Neural cell (in vitro differentiated cells): ENCODE results near the gene RASAL2. TPM values are rescaled to one million over a fixed set of nuclear protein-coding genes. Genes with fewer than 3 reads are reported as not detected.

Experiments used
- H2AFZ ChIP-seq: fragments of 200-600, 300-800 bp; sonication (generic), shearing (Covaris generic); 2 replicates; pipeline ENCODE4 v1.6.0; 2014; ENCODE audit warnings: low read depth, mild to moderate bottlenecking, antibody characterized with exemption, low read length, moderate library complexity
- H3F3A ChIP-seq: fragments of 200-600 bp; shearing (Covaris generic); 2 replicates; pipeline ENCODE4 v1.6.1; 2016; ENCODE audit warnings: mild to moderate bottlenecking, moderate library complexity, mixed read lengths, antibody characterized with exemption, low read length; ENCODE audit not compliant: insufficient read depth, poor library complexity, severe bottlenecking
- H3K27ac ChIP-seq: fragments of 200-600, 300-800 bp; sonication (generic), shearing (Covaris generic); 2 replicates; pipeline ENCODE4 v1.5.1; 2014; ENCODE audit warnings: mild to moderate bottlenecking, low read length, moderate library complexity
- H3K27me3 ChIP-seq: fragments of 300-800, 200-600 bp; sonication (generic), shearing (Covaris generic); 2 replicates; pipeline ENCODE4 v1.6.0; 2014; ENCODE audit warnings: mild to moderate bottlenecking, low read depth, low read length, moderate library complexity; ENCODE audit not compliant: insufficient read depth
- H3K36me3 ChIP-seq: fragments of 300-800, 200-600 bp; sonication (generic), shearing (Covaris generic); 2 replicates; pipeline ENCODE4 v1.5.1; 2014; ENCODE audit warnings: mild to moderate bottlenecking, antibody characterized with exemption, low read length, moderate library complexity; ENCODE audit not compliant: insufficient read depth
- H3K4me2 ChIP-seq: fragments of 300-800, 200-600 bp; sonication (generic), shearing (Covaris generic); 2 replicates; pipeline ENCODE4 v1.6.0; 2014; ENCODE audit warnings: mild to moderate bottlenecking, low read length
- H3K4me3 ChIP-seq: fragments of 300-800, 200-600 bp; sonication (generic), shearing (Covaris generic); 2 replicates; pipeline ENCODE4 v1.5.1; 2014; ENCODE audit warnings: mild to moderate bottlenecking, low read length, moderate library complexity
- H3K79me2 ChIP-seq: fragments of 200-600 bp; shearing (Covaris generic); replicated peaks from 2 replicates; pipeline ENCODE4 v1.6.0; 2014; ENCODE audit warnings: mild to moderate bottlenecking, low read length, moderate library complexity; ENCODE audit not compliant: insufficient read depth
- H3K9ac ChIP-seq: fragments of 300-800, 200-600 bp; sonication (generic), shearing (Covaris generic); 2 replicates; pipeline ENCODE4 v1.6.1; 2016; ENCODE audit warnings: mild to moderate bottlenecking, low read length, mixed read lengths
- H3K9me2 ChIP-seq: fragments of 200-600 bp; shearing (Covaris generic); 2 replicates; pipeline ENCODE4 v1.6.1; 2016; ENCODE audit warnings: mild to moderate bottlenecking, low read length, mixed read lengths; ENCODE audit not compliant: insufficient read depth
- H3K9me3 ChIP-seq: fragments of 200-600, 300-800 bp; sonication (generic), shearing (Covaris generic); 2 replicates; pipeline ENCODE4 v1.6.1; 2016; ENCODE audit warnings: mild to moderate bottlenecking, mixed run types, low read length, moderate library complexity, mixed read lengths
- H4K20me1 ChIP-seq: fragments of 200-600 bp; shearing (Covaris generic); 2 replicates; pipeline ENCODE4 v1.6.1; 2016; ENCODE audit warnings: mild to moderate bottlenecking, mixed run types; ENCODE audit not compliant: insufficient read depth
- CTCF ChIP-seq: fragments of 450-650 bp; IDR thresholded peaks from 2 replicates; pipeline ENCODE4 v1.5.1; 2014; ENCODE audit warnings: antibody characterized with exemption, mild to moderate bottlenecking, moderate library complexity; ENCODE audit not compliant: poor library complexity, severe bottlenecking
- EP300 ChIP-seq: fragments of 450-650 bp; conservative IDR thresholded peaks from 2 replicates; pipeline ENCODE4 v1.6.1; 2014; ENCODE audit warnings: antibody characterized with exemption, mild to moderate bottlenecking, moderate library complexity; ENCODE audit not compliant: poor library complexity, severe bottlenecking
- EZH2 ChIP-seq: fragments of 200-600, 300-800 bp; shearing (Covaris generic), sonication (generic); IDR thresholded peaks from 2 replicates; pipeline ENCODE4 v1.6.1; 2014; ENCODE audit warnings: antibody characterized with exemption, low read length, borderline replicate concordance, mild to moderate bottlenecking; ENCODE audit not compliant: insufficient read depth, poor library complexity, severe bottlenecking
- MXI1 ChIP-seq: fragments of 450-650 bp; conservative IDR thresholded peaks from 2 replicates; pipeline ENCODE4 v1.6.1; 2014; ENCODE audit warnings: antibody characterized with exemption, mild to moderate bottlenecking; ENCODE audit not compliant: poor library complexity, severe bottlenecking
- POLR2AphosphoS5 ChIP-seq: IDR thresholded peaks from 2 replicates; pipeline ENCODE4 v1.6.1; 2012
- RAD21 ChIP-seq: fragments of 450-650 bp; conservative IDR thresholded peaks from 2 replicates; pipeline ENCODE4 v1.6.1; 2014; ENCODE audit warnings: antibody characterized with exemption, mild to moderate bottlenecking, moderate library complexity
- SMC3 ChIP-seq: fragments of 450-650 bp; conservative IDR thresholded peaks from 2 replicates; pipeline ENCODE4 v1.6.1; 2014; ENCODE audit warnings: antibody characterized with exemption, mild to moderate bottlenecking, moderate library complexity; ENCODE audit not compliant: poor library complexity
- TAF1 ChIP-seq: IDR thresholded peaks from 2 replicates; pipeline ENCODE4 v1.6.1; 2012; ENCODE audit warnings: low read depth
- polyA minus RNA-seq: library from RNA; depleted of rRNA, polyadenylated mRNA; stranded (reverse); fragments of >200 nt; gene quantifications from 2 replicates; pipeline ENCODE4 v1.2.3, GENCODE V29; 2014
- polyA plus RNA-seq: library from polyadenylated mRNA; depleted of rRNA; stranded (reverse); fragments of >200 nt; gene quantifications from 2 replicates; pipeline ENCODE4 v1.2.3, GENCODE V29; 2014
- TF ChIP-seq, protein P1 (sequence below): IDR thresholded peaks from 2 replicates; pipeline ENCODE4 v1.6.1; 2012; ENCODE audit warnings: borderline replicate concordance

RASAL2 gene
- polyA plus RNA-seq (73.0 and 73.3 TPM in 2 replicates), polyA minus RNA-seq (133 and 151 TPM in 2 replicates)

DNA sequence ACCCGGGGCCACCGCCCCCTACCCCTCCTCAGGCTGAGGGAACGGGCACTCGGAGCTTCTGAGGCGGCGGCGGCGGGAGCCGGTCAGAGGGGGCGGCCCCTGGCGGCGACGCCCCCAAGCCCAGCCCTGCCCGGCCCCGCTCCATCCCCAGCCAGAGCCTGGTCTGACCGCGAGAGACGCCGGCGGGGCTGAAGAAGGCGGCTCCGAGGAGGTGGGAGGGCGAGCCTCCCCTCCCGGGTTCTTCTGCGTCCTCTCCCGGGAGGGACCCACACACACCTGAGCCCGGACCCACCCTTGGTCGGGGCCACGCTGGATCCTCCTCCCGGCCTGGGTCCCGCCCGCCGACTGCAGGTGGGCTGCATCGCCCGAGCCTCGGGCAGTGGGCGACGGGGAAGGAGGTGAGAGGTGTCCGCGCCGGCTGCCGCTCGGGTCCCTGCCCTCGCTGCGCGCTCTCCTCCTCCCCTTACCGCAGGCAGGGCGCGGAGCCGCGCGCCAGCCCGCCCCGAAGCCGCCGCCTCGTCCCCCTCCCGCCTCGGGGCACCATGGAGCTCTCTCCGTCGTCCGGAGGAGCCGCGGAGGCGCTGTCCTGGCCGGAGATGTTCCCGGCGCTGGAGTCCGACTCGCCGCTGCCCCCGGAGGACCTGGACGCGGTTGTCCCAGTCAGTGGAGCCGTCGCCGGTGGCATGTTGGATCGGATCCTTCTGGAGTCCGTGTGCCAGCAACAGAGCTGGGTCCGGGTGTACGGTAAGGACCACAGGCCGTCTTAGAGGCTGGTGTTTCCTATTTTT lies at the start of gene RASAL2:
Gene RASAL2, plus strand, starts transcription at position 154 of the 788 bp plus-strand sequence. Its CDS starts 389 bp downstream, at position 543.
- H4K20me1 ChIP-seq: no peaks in the 10 kb centered on the region
- peaks cover 5% of the 10 kb centered on the region for H3F3A ChIP-seq
- peak within 1 kb of the TSS; percentile 89 for H3K4me2 ChIP-seq
- peak within 1 kb of the TSS; percentile 77 for H2AFZ ChIP-seq
- peak within 1 kb of the TSS; percentile 82 for H3K9ac ChIP-seq
- no peaks in the 10 kb centered on the region for H3K9me2 ChIP-seq
- no peaks in the 10 kb centered on the region for H3K27me3 ChIP-seq
- H3K79me2 ChIP-seq: peaks cover 48% of the 10 kb centered on the region
- H3K4me3 ChIP-seq: peak within 1 kb of the TSS; percentile 89
- TF ChIP-seq EZH2 (no peak), RAD21 (peak; percentile 5), CTCF (peak; percentile 28)
- TF ChIP-seq, protein P1, sequence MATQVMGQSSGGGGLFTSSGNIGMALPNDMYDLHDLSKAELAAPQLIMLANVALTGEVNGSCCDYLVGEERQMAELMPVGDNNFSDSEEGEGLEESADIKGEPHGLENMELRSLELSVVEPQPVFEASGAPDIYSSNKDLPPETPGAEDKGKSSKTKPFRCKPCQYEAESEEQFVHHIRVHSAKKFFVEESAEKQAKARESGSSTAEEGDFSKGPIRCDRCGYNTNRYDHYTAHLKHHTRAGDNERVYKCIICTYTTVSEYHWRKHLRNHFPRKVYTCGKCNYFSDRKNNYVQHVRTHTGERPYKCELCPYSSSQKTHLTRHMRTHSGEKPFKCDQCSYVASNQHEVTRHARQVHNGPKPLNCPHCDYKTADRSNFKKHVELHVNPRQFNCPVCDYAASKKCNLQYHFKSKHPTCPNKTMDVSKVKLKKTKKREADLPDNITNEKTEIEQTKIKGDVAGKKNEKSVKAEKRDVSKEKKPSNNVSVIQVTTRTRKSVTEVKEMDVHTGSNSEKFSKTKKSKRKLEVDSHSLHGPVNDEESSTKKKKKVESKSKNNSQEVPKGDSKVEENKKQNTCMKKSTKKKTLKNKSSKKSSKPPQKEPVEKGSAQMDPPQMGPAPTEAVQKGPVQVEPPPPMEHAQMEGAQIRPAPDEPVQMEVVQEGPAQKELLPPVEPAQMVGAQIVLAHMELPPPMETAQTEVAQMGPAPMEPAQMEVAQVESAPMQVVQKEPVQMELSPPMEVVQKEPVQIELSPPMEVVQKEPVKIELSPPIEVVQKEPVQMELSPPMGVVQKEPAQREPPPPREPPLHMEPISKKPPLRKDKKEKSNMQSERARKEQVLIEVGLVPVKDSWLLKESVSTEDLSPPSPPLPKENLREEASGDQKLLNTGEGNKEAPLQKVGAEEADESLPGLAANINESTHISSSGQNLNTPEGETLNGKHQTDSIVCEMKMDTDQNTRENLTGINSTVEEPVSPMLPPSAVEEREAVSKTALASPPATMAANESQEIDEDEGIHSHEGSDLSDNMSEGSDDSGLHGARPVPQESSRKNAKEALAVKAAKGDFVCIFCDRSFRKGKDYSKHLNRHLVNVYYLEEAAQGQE: peak; percentile 67
- no peaks in the 10 kb centered on the region for H3K9me3 ChIP-seq
- H3K27ac ChIP-seq: peak within 1 kb of the TSS; percentile 84
- no peaks in the 10 kb centered on the region for H3K36me3 ChIP-seq

DNA sequence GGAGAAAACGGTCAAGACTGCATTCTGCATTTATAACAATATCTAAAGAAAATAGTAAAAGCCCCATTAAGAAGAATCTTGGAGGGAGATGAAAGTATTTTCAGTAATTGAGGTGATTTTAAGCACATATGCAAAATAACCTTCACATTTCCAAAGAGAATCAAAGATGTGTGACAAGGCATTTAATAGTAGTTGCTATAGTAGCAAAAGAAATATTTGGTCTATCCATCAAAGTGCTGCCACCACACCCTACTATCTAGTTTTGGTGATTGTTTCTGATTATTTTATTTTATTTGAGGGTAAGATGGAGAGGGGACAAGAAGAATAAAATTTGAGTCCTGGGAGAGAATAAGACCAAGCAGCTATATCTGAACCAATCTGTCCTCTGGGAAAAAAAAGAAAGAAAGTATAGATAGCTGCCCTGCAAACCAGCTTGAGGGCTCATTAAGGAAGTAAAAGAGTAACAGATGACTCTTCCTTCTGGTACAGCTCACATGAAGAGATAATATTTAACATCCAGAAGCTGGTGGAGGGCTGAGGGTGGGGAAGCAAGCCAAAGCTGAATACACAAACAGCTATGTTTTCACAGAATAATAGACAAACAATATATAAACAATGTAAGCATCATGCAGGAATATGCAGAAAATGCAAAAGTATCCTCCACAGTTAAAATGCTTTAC lies 47.2 kb upstream of the RASAL2 start:
- no peaks in the 10 kb centered on the region for H3K27me3 ChIP-seq
- no peaks in the 10 kb centered on the region for H4K20me1 ChIP-seq
- H3K9me3 ChIP-seq: no peaks in the 10 kb centered on the region
- no peak for TF ChIP-seq CTCF
- no peak for TF ChIP-seq EP300
- TF ChIP-seq SMC3: no peak
- TF ChIP-seq, protein P1: no peak
- no peak for TF ChIP-seq POLR2AphosphoS5
- TF ChIP-seq RAD21: no peak
- TF ChIP-seq EZH2: no peak
- TF ChIP-seq TAF1: no peak
- TF ChIP-seq MXI1: no peak
- no peak overlapping the region for H3K4me2 ChIP-seq
- no peaks in the 10 kb centered on the region for H3K79me2 ChIP-seq
- H3K9me2 ChIP-seq: no peaks in the 10 kb centered on the region
- no peaks in the 10 kb centered on the region for H3F3A ChIP-seq
- H3K9ac ChIP-seq: no peak overlapping the region
- H3K27ac ChIP-seq: no peak overlapping the region
- no peaks in the 10 kb centered on the region for H3K36me3 ChIP-seq
- H2AFZ ChIP-seq: no peak overlapping the region
- no peak overlapping the region for H3K4me3 ChIP-seq
